ENCODE data around the gene ALX4.

ALX4 gene

GRCh38 chr11:44344423-44344820, 34.5 kb upstream of the ALX4 start:
- no peak for DNase-seq (ENCODE audit: low spot score in 2 of 2)
- H3K27ac Mint-ChIP-seq = no peak overlapping the region
- H3K4me1 Mint-ChIP-seq = peaks cover 7% of the 10 kb centered on the region
- H3K36me3 Mint-ChIP-seq = no peaks in the 10 kb centered on the region
- H3K9me3 Mint-ChIP-seq = no peaks in the 10 kb centered on the region
- peaks cover 6% of the 10 kb centered on the region for H3K27me3 Mint-ChIP-seq
- no peak overlapping the region for H3K4me3 Mint-ChIP-seq
- no peak for ATAC-seq (ENCODE audit: low read depth)

DNA sequence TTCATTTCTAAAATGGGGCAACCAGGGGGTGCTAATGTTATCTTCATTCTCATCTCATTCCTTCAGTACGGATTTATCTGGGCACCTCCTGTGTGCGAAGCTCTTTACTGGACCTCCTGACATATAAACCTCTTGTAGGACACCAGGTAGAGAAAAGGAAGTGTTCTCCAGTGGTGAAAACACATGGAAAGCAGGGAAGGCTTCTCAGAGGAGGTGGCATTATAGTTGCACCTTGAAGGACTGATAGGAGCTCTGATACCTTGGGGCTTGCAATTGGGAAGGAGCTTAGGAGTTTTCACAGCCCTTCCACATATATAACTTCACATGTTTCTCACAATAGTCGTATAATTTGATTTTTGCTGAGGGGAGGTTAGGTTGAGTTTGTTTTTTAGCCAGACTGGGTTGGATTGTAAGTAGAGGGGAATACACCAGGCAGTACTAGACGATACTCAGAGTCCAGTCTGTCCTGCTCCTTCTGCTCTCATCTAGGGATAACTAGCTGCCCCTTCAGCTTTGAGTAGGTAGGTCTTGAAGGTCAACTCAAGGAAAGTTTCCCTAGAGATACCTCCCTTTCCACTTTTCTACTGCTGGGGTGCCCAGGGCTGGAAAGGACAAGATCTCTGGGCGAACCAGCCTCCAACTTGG, 34.0 kb upstream of the ALX4 start:
- H3K9me3 Mint-ChIP-seq = no peaks in the 10 kb centered on the region
- ATAC-seq (ENCODE audit: low read depth) (no peak), DNase-seq (ENCODE audit: low spot score in 2 of 2) (no peak)
- no peak overlapping the region for H3K4me3 Mint-ChIP-seq
- H3K36me3 Mint-ChIP-seq = no peaks in the 10 kb centered on the region
- peaks cover 3% of the 10 kb centered on the region for H3K4me1 Mint-ChIP-seq
- no peak overlapping the region for H3K27ac Mint-ChIP-seq
- peaks cover 2% of the 10 kb centered on the region for H3K27me3 Mint-ChIP-seq

- no peak overlapping the region for H3K4me3 Mint-ChIP-seq
- peaks cover 3% of the 10 kb centered on the region for H3K4me1 Mint-ChIP-seq
- H3K36me3 Mint-ChIP-seq = no peaks in the 10 kb centered on the region
Measured at GRCh38 chr11:44342616-44343015, 32.7 kb upstream of the ALX4 start.

DNA sequence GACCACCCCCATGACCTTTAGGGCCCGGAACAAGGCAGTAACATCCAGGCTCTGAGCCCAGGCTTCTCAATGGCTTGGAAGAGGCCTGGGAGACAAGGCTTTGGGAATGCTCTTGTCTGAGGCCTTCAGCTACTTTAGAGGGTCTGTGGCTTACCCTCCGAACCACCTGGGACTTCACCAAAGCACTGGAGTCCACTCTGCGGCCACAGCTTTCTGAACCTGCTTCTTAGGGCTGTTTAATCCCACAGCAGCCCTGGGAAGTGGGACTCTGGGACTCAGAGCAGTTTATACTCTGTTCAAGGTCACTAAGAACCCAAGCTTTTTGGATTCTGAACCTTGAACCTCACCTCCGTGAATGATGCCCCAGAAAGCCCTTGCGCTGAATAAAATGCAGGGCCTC, 30.7 kb upstream of the ALX4 start:
- ATAC-seq (ENCODE audit: low read depth) (no peak), DNase-seq (ENCODE audit: low spot score in 2 of 2) (no peak)
- Mint-ChIP-seq H3K4me1 (no peaks in the 10 kb centered on the region), H3K4me3 (no peak overlapping the region), H3K27ac (no peak overlapping the region), H3K9me3 (no peaks in the 10 kb centered on the region), H3K36me3 (no peaks in the 10 kb centered on the region), H3K27me3 (peaks cover 13% of the 10 kb centered on the region)

More at GRCh38 chr11:44342616-44343015, 32.7 kb upstream of the ALX4 start:
- Mint-ChIP-seq H3K9me3 (no peaks in the 10 kb centered on the region), H3K27ac (no peak overlapping the region), H3K27me3 (peaks cover 8% of the 10 kb centered on the region)
- no peak for ATAC-seq (ENCODE audit: low read depth)
- no peak for DNase-seq (ENCODE audit: low spot score in 2 of 2)

GRCh38 chr11:44339530-44339883, 29.6 kb upstream of the ALX4 start:
- DNase-seq (ENCODE audit: low spot score in 2 of 2) (no peak), ATAC-seq (ENCODE audit: low read depth) (no peak)
- H3K9me3 Mint-ChIP-seq = no peaks in the 10 kb centered on the region
- H3K27ac Mint-ChIP-seq = no peak overlapping the region
- H3K4me3 Mint-ChIP-seq = no peak overlapping the region
- H3K36me3 Mint-ChIP-seq = no peaks in the 10 kb centered on the region
- peaks cover 18% of the 10 kb centered on the region for H3K27me3 Mint-ChIP-seq
- no peaks in the 10 kb centered on the region for H3K4me1 Mint-ChIP-seq

DNA sequence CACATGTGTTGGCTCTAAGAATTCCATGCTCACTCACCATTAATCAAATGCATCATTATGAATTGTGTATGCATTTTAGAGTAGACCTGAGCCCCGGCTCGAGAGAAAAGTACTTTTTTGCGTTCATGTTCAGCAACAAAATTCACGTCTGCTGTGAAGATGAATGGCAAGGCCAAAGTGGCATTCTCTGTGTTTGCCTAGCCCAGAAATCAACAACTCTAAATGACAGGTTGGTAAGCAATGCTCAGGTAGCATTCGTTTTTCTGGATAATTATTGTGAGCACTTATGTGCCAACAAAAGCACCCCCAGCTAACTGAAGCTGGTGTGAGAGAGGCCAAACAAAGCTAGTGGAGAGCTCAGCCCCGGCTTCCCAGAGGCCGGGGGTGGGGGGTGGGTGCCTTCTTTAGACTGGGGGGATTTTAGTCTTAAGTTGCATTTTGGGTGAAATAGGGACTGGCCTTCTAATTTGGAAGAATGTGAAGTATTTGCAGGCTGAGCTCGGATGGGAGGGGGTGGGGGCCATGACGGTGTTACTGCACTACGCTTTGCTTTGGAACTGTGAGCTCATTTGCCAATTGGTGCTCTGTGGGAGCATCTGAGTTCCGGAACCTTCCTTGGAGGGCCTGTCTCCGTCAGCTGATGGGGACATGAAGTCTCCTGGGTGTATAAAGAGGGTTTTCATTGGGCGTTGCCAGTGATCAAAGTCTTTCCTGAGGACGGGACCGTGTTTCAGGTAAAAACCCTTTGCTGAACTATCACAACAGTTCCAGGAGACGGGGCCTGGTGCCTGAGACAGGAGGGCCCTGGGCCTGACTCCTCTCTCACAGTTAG, 29.0 kb upstream of the ALX4 start:
- Mint-ChIP-seq H3K27ac (no peak overlapping the region), H3K4me3 (no peak overlapping the region), H3K27me3 (peaks cover 21% of the 10 kb centered on the region), H3K9me3 (no peaks in the 10 kb centered on the region), H3K36me3 (no peaks in the 10 kb centered on the region), H3K4me1 (no peaks in the 10 kb centered on the region)
- ATAC-seq (ENCODE audit: low read depth) = no peak
- no peak for DNase-seq (ENCODE audit: low spot score in 2 of 2)

DNA sequence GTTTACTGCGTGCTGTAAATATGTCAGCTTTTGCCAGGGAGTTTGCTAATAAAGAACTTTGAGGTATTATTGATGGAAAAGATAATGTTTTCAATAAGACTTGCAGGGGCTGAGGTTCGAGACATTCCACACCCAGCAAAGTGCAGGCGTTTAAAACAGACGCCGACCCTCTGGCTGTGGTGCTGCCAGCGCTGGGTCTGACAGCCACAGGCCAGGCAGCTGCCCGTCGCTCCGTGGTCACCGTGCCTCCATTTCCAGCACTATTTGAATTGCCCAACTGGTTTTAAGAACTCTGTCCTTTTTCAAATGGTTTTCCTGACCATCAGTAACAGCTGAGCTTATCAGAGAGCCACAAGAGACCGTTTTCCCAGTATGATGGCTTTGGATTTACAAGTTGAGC, 28.1 kb upstream of the ALX4 start:
- Mint-ChIP-seq H3K4me3 (no peak overlapping the region), H3K4me1 (no peaks in the 10 kb centered on the region), H3K27me3 (peaks cover 22% of the 10 kb centered on the region), H3K36me3 (no peaks in the 10 kb centered on the region), H3K27ac (no peak overlapping the region), H3K9me3 (no peaks in the 10 kb centered on the region)
- no peak for DNase-seq (ENCODE audit: low spot score in 2 of 2)
- no peak for ATAC-seq (ENCODE audit: low read depth)

DNA sequence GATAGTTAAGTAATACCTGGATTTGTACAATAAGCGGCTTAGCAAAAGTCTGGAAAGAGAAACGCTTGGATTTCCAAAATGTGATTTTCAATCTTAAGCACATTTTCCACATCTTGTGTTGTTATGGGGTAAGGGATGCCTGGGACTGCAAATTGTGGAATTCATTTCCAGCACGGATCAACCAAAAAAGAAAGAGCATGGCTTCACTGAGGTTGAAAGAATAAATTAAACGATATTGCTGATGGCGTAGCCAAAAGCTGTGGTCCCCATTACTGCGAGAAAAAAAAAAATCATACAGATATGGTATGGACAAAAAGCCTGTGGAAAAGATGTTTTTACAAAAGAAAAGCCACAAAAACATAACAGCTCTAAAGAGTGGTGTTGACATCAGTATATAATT, 26.0 kb upstream of the ALX4 start:
- Mint-ChIP-seq H3K27ac (no peak overlapping the region), H3K27me3 (peaks cover 27% of the 10 kb centered on the region), H3K9me3 (no peaks in the 10 kb centered on the region), H3K4me1 (no peaks in the 10 kb centered on the region), H3K4me3 (no peak overlapping the region), H3K36me3 (no peaks in the 10 kb centered on the region)
- DNase-seq (ENCODE audit: low spot score in 2 of 2) (no peak), ATAC-seq (ENCODE audit: low read depth) (no peak)

- Mint-ChIP-seq H3K4me1 (no peaks in the 10 kb centered on the region), H3K27me3 (peaks cover 29% of the 10 kb centered on the region), H3K4me3 (no peak overlapping the region), H3K9me3 (no peaks in the 10 kb centered on the region), H3K27ac (no peak overlapping the region), H3K36me3 (no peaks in the 10 kb centered on the region)
- DNase-seq (ENCODE audit: low spot score in 2 of 2) (no peak), ATAC-seq (ENCODE audit: low read depth) (no peak)
Measured at GRCh38 chr11:44335052-44335760, 25.3 kb upstream of the ALX4 start.

- Mint-ChIP-seq H3K27ac (no peak overlapping the region), H3K36me3 (no peaks in the 10 kb centered on the region), H3K9me3 (no peaks in the 10 kb centered on the region), H3K4me3 (no peak overlapping the region), H3K27me3 (peaks cover 30% of the 10 kb centered on the region), H3K4me1 (no peaks in the 10 kb centered on the region)
- DNase-seq (ENCODE audit: low spot score in 2 of 2) = no peak
- no peak for ATAC-seq (ENCODE audit: low read depth)
Measured at GRCh38 chr11:44334356-44335004, 24.5 kb upstream of the ALX4 start.

GRCh38 chr11:44333271-44334218, 23.6 kb upstream of the ALX4 start:
- no peak overlapping the region for H3K4me3 Mint-ChIP-seq
- no peaks in the 10 kb centered on the region for H3K4me1 Mint-ChIP-seq
- H3K27me3 Mint-ChIP-seq = peaks cover 30% of the 10 kb centered on the region
- H3K9me3 Mint-ChIP-seq = no peaks in the 10 kb centered on the region
- ATAC-seq (ENCODE audit: low read depth) (no peak), DNase-seq (ENCODE audit: low spot score in 2 of 2) (no peak)
- no peaks in the 10 kb centered on the region for H3K36me3 Mint-ChIP-seq
- H3K27ac Mint-ChIP-seq = no peak overlapping the region

GRCh38 chr11:44332665-44333064, 22.7 kb upstream of the ALX4 start:
- Mint-ChIP-seq H3K9me3 (no peaks in the 10 kb centered on the region), H3K4me3 (no peak overlapping the region), H3K4me1 (no peaks in the 10 kb centered on the region), H3K36me3 (no peaks in the 10 kb centered on the region), H3K27me3 (peaks cover 32% of the 10 kb centered on the region), H3K27ac (no peak overlapping the region)
- ATAC-seq (ENCODE audit: low read depth) = no peak
- DNase-seq (ENCODE audit: low spot score in 2 of 2) = no peak

DNA sequence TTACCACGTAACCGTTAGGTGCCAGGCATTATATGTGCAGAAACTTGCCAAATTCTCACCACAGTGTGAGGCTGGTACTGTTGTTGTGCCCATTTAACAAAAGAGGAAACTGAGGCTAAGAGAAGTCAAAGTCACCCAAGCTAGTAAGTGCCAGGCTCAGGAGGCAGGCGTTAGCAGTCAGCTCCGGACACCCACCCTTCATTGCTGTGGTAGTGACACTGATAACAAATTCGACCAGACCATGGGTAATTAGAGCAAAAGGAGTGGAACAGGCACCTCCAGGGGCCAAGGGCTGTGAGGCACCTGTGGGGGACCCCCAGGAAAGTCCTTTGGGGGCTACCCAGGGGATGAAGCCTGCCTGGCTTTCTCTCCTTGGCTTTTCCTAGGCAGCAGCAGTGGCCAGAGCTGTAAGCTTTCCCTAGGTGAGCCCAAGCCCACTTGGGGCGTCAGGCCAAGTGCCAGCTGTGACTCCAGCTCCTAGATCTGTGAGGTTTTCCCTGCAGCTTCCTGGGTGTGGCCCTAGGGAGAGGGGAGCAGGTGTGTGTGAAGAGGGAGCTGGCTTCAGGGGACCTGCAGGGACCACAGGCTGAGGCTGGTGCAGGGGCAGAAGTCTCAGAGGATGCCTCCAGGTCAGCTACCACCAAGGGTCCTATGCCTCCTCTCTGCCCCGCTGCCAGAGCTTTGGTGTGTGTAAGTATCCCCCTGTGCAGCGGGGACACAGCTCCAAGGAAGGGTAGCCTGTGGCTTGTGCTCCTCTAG, 19.7 kb upstream of the ALX4 start:
- H3K27ac Mint-ChIP-seq = no peak overlapping the region
- ATAC-seq (ENCODE audit: low read depth) = no peak
- peaks cover 37% of the 10 kb centered on the region for H3K27me3 Mint-ChIP-seq
- no peaks in the 10 kb centered on the region for H3K36me3 Mint-ChIP-seq
- no peaks in the 10 kb centered on the region for H3K9me3 Mint-ChIP-seq
- DNase-seq (ENCODE audit: low spot score in 2 of 2) = no peak
- no peak overlapping the region for H3K4me3 Mint-ChIP-seq
- H3K4me1 Mint-ChIP-seq = no peaks in the 10 kb centered on the region

Data from memory B cell (primary cell).